T47D (cell line): ENCODE results near the gene ZNF529.

Experiments used
- DNase-seq, 2 experiments: peaks; one replicate each; pipeline versions ENCODE4 v3.0.0 to v3.0.0-alpha.2; 2011 to 2012; ENCODE audit warnings: low read depth in 1 of 2, low spot score in 1 of 2
- JUND ChIP-seq: IDR thresholded peaks from 2 replicates; pipeline ENCODE4 v1.6.1; 2012; ENCODE audit warnings: low read depth
- in situ Hi-C: cut with HindIII; loops from 2 replicates; pipeline ENCODE4 v1.10.0; 2016; ENCODE audit warnings: low sequenced_read_pairs, low pct_unique_long_range_greater_than_20kb

ZNF529 gene

DNA sequence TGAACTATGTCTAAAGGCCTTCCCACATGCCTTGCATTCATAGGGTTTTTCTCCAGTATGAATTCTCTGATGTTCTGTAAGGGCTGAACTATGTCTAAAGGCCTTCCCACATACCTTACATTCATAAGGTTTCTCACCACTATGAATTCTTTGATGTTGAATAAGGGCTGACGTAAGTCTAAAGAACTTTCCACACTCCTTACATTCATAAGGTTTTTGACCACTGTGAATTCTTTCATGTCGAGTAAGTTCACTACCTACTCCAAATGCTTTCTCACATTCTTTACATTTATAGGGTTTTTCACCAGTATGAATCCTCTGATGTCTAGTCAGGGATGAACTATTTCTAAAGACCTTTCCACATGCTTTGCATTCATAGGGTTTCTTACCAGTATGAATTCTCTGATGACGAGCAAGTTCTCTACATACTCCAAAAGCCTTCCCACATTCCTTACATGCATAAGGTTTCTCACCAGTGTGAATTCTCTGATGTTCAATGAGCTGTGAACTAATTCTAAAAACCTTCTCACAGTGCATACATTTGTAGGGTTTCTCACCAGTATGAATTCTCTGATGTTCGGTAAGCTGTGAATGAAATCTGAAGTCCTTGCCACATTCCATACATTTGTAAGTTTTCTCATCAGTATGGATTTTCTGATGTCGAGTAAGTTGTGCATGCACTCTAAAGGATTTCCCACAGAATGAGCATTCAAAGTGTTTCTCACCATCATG, 25.9 kb downstream of the ZNF529 start:
- in situ Hi-C loops, result no loop called here
- no peak for TF ChIP-seq JUND
- DNase-seq, result peak in 1 of 2 experiments; percentile 4

DNA sequence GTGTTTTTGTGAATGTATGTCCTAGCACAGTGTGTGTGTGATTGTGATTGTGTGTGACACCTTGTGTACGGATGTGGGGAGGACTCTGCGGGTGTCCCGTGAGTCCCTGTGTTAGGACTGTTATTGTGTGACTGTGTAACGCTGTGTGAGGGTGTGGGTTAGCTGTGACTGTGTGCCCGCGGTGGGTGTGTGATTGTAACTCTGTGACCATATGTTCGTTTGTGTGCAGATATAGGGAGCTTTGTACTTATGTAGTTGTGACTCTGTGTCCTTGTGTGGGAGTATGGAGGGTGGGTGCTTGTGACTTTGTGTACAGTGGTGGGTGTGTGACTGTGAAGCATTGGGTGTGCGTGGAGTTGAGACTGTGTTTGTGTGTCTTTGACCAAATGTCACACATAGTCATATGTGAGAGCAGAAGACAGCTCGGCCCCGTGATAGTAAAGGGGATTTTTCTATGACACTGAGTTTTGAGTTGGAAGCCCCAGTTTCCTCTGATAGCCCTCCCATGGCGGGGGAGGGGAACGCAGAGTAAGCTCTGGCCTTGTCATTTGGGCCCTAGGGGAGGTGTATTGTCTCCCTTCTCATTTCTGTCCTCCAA, 44.1 kb downstream of the ZNF529 start:
- DNase-seq, result no peak
- TF ChIP-seq JUND, result no peak
- in situ Hi-C loops, result no loop called here

DNA sequence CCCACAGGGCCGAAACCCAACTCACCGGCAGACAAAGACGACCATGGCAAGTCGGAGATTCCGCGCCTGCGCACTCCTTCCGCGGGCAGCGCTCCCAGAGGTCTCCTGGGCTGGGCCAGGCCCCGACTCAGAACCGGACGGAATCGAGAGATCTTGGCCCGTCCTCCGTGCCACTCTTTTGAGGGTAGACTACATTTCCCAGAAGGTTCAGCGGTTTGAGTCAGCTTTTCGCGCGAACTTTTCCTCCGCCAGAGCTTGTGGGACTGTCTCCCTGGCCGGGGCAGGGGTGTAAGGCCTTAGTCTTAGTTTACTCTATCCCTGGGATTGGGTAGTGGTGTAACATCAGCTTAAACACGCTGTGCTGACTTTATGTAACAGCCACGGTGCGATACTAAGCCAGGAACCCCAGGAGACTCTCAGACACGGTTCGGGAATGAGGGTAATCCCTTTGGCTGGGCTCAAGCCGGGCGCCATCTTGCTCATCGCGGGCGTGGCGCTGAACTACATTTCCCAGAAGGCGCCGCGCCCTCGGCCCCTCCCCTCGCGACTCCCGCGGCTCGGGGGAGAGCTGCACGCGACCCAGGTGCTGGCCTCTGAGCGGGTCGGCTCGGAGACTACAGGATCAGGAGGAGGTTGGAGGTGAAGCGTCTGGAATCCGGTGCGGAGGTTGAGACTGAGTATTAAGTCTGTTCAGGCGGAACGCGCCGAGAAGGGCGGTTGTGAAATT, 44.7 kb downstream of the ZNF529 start, which contains the start of gene ZNF260:
TSS of gene ZNF260 (minus strand) at position 78 of the 727 bp plus-strand sequence. CDS start 13,033 bp downstream, outside the sequence.
- DNase-seq, result peak; percentile 67 to 96
- in situ Hi-C loops, result no loop called here

DNA sequence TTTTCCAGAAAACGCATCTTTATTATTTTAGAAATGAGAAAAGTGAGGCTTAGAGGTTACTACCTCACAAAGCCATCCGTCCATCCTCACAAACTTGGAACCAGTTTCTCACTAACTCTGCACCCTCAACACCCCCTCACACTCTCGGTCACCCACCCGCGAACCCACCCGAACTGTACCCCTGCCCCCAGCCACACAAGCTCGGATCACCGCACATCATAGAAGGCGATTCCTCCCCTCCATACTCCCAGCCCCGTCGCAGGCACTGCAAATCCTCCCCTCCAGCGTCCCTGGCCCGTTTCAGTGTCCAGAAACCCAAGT, 45.3 kb downstream of the ZNF529 start:
- in situ Hi-C loops, result no loop called here
- DNase-seq, result no peak
- TF ChIP-seq JUND, result no peak

More for the DNA sequence above, 44.7 kb downstream of the ZNF529 start, which contains the start of gene ZNF260:
- no peak for TF ChIP-seq JUND

DNA sequence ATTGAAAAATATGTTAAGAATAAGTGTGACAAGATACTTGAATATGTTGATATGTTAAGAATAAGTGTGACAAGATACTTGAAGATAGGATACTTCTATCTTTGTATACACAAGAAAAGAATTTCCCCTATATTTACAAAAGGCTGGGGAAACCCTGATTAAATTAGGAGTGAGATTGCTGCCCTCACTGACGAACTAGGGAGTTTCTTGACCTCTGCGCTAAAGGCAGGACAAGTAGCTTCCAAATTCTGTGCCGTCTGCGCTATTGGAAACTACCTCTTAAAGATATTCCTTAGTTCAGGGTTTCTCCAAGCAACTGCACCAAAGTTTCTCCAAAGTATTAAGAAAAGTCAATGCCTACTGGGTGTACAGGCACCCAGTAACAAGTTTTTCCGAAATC, 45.8 kb downstream of the ZNF529 start:
- in situ Hi-C loops, result no loop called here
- no peak for TF ChIP-seq JUND
- no peak for DNase-seq

DNA sequence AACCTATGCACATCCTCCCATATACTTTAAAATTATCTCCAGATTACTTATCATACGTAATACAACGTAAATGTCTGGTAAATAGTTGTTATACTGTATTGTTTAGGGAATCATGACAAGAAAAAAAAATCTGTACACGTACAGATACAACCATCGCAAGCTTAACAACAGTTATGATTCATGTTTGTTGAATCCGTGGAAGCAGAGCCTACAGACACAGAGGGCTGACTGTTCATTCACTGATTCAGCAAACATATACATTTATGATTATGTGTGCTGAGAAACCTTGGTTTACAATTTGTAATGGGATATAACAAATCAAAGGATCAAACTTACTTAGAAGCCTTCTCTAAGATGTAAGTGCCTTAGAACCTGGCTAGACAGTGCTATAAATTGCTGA, 46.5 kb downstream of the ZNF529 start:
- no peak for TF ChIP-seq JUND
- no peak for DNase-seq
- in situ Hi-C loops, result no loop called here

DNA sequence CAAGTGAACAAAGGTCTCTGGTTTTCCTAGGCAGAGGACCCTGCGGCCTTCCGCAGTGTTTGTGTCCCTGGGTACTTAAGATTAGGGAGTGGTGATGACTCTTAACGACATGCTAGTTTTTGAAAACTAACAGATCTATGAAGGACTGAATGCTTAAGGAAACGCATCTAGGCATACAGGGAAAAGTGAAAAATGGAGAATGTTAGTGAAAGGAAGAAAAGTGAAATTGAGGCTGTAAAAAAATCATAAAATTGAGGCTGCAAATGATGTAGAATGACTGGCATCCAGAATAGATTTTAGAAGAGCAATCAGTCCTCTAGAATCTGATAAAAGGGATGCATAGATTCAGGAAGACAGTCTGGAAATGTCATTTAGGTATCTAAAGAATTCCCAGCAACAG, 48.5 kb downstream of the ZNF529 start:
- in situ Hi-C loops, result no loop called here
- DNase-seq, result no peak
- TF ChIP-seq JUND, result no peak

DNA sequence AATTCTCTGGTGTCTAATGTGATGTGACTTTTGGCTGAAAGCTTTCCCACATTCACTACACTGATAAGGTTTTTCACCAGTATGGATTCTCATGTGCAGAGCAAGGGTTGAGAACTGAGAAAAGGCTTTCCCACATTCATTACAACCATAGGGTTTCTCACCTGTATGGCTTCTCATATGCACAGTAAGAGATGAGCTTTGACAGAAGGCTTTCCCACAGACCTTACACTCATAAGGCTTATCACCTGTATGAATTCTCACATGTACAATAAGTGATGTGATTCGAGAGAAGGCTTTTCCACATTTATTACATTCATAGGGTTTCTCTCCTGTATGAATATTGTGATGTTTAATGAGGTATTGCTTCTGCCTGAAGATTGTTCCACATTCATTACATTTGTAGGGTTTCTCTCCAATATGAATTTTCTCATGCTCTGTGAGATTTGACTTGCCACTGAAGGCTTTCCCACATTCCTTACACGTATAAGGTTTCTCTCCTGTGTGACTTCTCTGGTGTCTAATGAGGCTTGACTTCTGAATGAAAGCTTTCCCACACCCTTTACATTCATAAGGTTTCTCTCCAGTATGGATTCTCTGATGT, 59.0 kb downstream of the ZNF529 start:
- in situ Hi-C loops, result no loop called here
- no peak for TF ChIP-seq JUND
- no peak for DNase-seq

DNA sequence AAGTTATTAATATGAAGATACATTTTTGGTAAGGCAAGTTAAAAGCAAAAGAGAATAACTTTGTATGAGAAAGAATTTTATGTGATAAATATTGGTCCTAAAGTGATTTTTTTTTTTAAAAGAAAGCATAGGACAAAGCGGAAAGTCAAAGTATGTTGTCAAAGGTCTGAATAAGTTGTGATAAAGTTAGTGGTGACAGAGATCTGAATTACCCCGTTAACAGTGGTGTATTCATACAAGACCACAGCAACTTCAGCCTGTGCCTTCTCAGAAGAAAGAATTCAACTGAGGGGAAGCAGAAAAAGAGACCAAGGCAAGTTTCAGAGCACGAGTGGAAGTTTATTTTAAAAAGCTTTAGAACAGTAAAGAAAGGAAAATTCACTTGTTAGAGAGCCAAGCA, 64.8 kb downstream of the ZNF529 start:
- DNase-seq, result no peak
- in situ Hi-C loops, result no loop called here
- no peak for TF ChIP-seq JUND

DNA sequence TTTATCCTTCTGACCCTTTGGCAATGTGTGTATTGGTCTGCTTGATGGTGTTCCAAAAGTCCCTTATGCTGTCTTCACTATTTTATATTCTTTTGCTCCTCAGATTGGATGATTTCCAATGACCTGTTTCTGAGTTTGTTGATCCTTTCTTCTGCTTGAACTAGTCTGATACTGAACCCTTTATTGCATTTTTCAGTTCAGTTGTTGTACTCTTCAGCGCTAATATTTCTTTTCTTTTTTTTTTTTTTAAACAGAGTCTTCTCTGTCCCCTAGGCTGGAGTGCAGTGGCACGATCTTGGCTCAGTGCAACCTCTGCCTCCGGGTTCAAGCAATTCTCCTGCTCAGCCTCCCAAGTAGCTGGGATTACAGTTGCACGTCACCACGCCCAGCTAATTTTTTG, 71.1 kb downstream of the ZNF529 start:
- in situ Hi-C loops, result no loop called here
- TF ChIP-seq JUND, result no peak
- DNase-seq, result no peak

DNA sequence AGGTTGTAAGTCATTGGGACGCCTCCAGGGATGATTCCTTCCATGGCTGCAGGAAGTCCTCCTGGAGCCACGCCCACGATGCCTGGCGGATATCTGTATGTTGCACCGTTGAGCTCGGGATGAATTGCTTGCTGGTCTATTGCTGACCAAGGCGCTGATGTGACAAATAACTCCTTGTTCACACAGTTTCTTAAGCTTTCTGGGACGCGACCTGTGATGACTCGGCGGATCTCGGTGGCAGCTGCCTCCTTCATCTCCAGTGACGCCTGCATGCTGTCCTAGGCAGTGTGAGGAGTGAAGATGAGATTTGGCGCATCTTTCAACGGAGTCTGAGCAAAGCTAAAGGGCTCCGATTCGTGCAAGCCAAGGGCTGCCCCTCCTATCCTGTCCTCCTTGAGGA, 76.1 kb downstream of the ZNF529 start:
- no peak for TF ChIP-seq JUND
- DNase-seq, result no peak
- in situ Hi-C loops, result no loop called here
